ENCODE results near the gene GNAO1.

GNAO1 gene

DNA sequence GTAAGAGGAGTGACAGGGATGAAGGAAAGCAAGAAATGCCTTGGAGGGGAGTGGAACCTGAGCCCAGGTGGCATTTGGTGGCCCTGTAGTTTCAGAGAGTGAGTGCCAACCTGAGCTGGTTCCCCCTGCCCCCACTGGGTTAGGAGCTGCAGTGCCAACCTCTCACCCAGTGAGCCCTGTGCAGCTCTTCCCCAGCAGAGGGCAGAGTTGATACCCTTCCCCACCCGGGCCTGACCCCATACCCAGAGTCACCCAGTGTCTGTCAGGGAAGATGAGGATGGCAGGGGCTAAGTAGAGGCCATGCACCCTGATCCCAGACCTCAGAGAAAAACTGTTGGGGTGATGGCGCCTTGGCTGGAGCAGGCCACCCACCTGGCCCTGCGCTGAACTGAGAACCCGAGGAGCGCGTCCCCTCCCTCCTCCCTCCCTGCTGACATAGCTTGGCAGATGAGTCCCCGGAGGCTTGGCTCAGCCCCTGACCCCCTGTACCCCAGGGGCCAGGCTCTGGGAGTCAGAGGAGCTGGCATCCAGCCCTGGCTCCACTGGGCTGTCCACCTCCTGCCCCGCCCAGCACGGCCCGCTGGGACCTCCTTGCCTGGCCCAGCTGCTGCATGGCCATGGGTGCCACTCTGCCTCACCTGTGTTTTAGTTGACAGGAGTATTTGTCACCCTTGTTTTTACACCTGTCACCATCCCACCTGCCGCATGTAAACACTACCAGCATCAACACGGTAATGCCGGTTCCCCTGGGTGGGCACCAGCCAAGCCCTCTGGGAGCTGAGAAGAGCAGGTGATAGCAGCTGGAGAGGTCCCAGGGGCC lies 120.1 kb downstream of the GNAO1 start:
- Mint-ChIP-seq H3K36me3 (no peaks in the 10 kb centered on the region), H3K4me1 (no peaks in the 10 kb centered on the region), H3K27me3 (peaks cover 36% of the 10 kb centered on the region), H3K27ac (no peak overlapping the region), H3K4me3 (no peak overlapping the region), H3K9me3 (peaks cover 3% of the 10 kb centered on the region)
- ATAC-seq = peak; percentile 9

GRCh38 chr16:56312028-56312300 lies 120.7 kb downstream of the GNAO1 start:
- Mint-ChIP-seq H3K9me3 (peaks cover 3% of the 10 kb centered on the region), H3K4me3 (no peak overlapping the region), H3K4me1 (no peaks in the 10 kb centered on the region), H3K36me3 (no peaks in the 10 kb centered on the region), H3K27me3 (peaks cover 36% of the 10 kb centered on the region), H3K27ac (no peak overlapping the region)
- no peak for ATAC-seq

DNA sequence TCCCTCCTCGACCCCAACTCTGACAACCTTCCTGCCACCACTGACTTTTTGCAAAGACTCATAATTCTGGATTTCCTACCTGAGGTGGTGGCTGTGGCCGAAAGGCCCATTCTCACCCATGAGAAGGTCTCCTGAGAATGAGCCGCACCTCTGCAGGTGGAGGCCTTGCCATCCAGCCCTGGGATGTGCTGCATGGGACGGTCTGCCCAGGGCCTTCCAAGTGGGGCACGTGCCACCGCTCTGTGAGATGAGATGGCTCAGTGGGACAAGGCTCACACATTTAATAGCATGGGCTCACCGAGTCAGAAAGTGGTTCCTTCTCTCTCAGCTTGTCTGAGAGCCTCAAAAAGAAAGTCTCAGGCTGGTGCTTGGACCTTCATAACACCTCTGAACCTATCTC lies 121.3 kb downstream of the GNAO1 start:
- peaks cover 36% of the 10 kb centered on the region for H3K27me3 Mint-ChIP-seq
- no peaks in the 10 kb centered on the region for H3K4me1 Mint-ChIP-seq
- H3K27ac Mint-ChIP-seq = no peak overlapping the region
- H3K36me3 Mint-ChIP-seq = no peaks in the 10 kb centered on the region
- H3K9me3 Mint-ChIP-seq = peaks cover 3% of the 10 kb centered on the region
- ATAC-seq = no peak
- no peak overlapping the region for H3K4me3 Mint-ChIP-seq

DNA sequence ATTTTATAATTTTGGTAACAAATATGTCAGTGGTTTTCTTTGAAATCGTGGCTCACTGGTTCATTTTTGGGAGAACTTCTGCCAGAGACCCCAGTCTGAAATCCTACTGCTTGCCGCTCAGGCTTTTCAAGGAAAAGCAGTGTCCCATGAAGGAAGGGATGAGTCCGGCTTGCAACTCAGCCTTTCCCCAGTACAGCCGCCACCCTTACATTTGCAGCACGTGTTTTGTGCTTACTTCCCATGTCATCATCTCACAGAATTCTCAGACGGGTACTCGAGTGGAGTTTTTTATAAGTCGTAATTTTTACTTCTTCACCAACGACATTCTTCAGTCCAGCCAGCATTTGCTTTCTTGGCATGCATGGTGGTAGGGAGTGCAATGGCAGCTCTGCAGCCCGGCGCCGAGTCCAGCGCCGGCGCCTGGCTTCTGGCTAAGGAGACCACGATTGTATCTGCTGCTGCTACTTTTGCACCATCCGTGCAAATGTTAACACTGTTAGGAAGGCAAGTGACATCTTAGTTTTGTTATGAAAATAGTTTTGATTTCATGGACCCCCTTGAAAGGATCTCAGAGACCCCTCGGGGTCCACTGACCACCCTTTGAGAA lies 123.1 kb downstream of the GNAO1 start:
- no peak for ATAC-seq
- Mint-ChIP-seq H3K4me3 (no peak overlapping the region), H3K36me3 (no peaks in the 10 kb centered on the region), H3K9me3 (peaks cover 3% of the 10 kb centered on the region), H3K27ac (no peak overlapping the region), H3K4me1 (peaks cover 4% of the 10 kb centered on the region), H3K27me3 (peaks cover 22% of the 10 kb centered on the region)

DNA sequence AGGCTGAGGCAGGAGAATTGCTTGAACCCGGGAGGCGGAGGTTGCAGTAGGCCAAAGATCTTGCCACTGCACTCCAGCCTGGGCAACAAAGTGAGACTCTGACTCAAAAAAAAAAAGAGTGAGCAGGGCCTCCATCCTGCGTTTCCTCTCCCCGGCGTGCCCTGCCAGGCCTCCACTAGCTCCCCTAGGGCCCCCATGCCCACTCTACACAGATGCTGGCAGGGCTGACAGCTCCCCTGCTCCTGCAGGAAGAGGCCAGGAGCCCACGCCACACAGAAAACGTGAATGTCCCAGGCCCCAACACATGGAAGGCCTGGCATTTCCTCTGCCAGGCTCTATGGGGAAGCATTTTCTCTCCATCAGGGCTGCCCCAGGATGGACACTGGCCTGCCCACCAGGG lies 124.7 kb downstream of the GNAO1 start:
- peaks cover 20% of the 10 kb centered on the region for H3K27me3 Mint-ChIP-seq
- H3K9me3 Mint-ChIP-seq = no peaks in the 10 kb centered on the region
- no peak overlapping the region for H3K4me3 Mint-ChIP-seq
- H3K27ac Mint-ChIP-seq = no peak overlapping the region
- peaks cover 9% of the 10 kb centered on the region for H3K4me1 Mint-ChIP-seq
- ATAC-seq = no peak
- H3K36me3 Mint-ChIP-seq = no peaks in the 10 kb centered on the region

DNA sequence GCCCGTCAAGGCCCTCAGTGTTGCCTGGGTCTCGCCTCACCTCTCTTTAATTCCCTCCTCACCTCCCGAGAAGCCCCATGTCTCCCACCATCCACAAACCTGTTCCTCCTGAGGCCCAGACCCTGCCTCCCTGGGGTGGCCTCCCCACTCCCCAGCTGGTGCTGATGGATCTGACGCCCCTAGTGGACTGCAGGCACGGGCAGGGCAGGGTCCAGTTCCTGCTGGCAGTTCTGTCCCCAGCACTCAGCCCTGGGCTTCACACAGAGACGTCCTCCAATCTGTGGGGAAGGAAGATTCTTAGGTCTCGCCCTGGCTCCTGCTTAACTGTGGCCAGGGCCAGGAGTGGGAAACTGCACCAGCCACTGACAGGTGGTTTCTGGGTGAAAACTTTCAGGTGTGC lies 125.3 kb downstream of the GNAO1 start:
- no peak overlapping the region for H3K4me3 Mint-ChIP-seq
- no peaks in the 10 kb centered on the region for H3K36me3 Mint-ChIP-seq
- H3K9me3 Mint-ChIP-seq = no peaks in the 10 kb centered on the region
- peaks cover 20% of the 10 kb centered on the region for H3K27me3 Mint-ChIP-seq
- H3K4me1 Mint-ChIP-seq = peaks cover 11% of the 10 kb centered on the region
- ATAC-seq = no peak
- H3K27ac Mint-ChIP-seq = no peak overlapping the region

GRCh38 chr16:56317998-56318826 lies 126.9 kb downstream of the GNAO1 start:
- peak overlapping the region; percentile 36 for H3K27ac Mint-ChIP-seq

DNA sequence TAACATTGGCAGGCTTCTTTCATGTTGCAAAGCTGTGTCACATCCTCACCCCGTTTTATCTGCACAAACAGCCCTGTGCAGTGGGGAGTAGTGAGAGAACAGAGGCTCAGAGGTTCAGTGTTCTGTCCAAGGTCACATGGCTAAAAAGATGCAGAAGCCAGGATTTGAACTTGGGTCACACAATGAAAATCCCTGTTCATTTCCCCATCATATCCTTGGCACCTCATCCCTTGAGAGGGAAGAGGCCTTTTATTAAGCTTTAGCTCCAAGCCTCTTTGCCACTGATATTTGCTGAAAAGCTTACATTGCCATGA lies 127.5 kb downstream of the GNAO1 start:
- Mint-ChIP-seq H3K36me3 (no peaks in the 10 kb centered on the region), H3K4me3 (no peak overlapping the region), H3K27me3 (peaks cover 20% of the 10 kb centered on the region), H3K4me1 (peaks cover 11% of the 10 kb centered on the region), H3K9me3 (no peaks in the 10 kb centered on the region), H3K27ac (no peak overlapping the region)
- ATAC-seq = no peak

More at GRCh38 chr16:56317998-56318826, 126.9 kb downstream of the GNAO1 start:
- Mint-ChIP-seq H3K27me3 (peaks cover 20% of the 10 kb centered on the region), H3K4me3 (peak overlapping the region; percentile 45), H3K36me3 (no peaks in the 10 kb centered on the region), H3K4me1 (peaks cover 11% of the 10 kb centered on the region), H3K9me3 (no peaks in the 10 kb centered on the region)
- ATAC-seq = peak; percentile 89

GRCh38 chr16:56319376-56319775 lies 128.1 kb downstream of the GNAO1 start:
- peaks cover 20% of the 10 kb centered on the region for H3K27me3 Mint-ChIP-seq
- H3K27ac Mint-ChIP-seq = no peak overlapping the region
- no peak for ATAC-seq
- H3K9me3 Mint-ChIP-seq = no peaks in the 10 kb centered on the region
- no peak overlapping the region for H3K4me3 Mint-ChIP-seq
- peaks cover 11% of the 10 kb centered on the region for H3K4me1 Mint-ChIP-seq
- no peaks in the 10 kb centered on the region for H3K36me3 Mint-ChIP-seq

DNA sequence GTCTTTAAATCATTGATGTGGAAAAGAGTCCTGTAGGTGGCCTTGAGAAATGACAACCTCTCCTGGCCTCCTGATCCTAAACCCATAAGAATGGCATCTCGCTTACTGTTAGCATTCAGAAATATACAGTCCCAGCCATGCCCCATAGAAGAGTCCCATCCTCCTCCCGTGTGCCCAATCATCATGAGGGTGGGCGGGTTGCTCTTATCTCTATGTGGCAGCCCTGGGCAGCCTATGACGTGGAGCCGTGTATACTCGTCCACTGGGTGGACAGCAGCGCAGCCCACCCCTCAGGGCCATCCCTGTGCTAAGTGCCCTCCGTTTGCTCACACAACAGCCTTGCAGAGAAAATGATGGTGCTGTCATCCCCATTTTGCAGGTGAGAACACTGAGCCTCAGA lies 128.8 kb downstream of the GNAO1 start:
- Mint-ChIP-seq H3K4me3 (no peak overlapping the region), H3K27ac (no peak overlapping the region), H3K36me3 (no peaks in the 10 kb centered on the region), H3K27me3 (peaks cover 20% of the 10 kb centered on the region), H3K9me3 (no peaks in the 10 kb centered on the region), H3K4me1 (peaks cover 11% of the 10 kb centered on the region)
- no peak for ATAC-seq

DNA sequence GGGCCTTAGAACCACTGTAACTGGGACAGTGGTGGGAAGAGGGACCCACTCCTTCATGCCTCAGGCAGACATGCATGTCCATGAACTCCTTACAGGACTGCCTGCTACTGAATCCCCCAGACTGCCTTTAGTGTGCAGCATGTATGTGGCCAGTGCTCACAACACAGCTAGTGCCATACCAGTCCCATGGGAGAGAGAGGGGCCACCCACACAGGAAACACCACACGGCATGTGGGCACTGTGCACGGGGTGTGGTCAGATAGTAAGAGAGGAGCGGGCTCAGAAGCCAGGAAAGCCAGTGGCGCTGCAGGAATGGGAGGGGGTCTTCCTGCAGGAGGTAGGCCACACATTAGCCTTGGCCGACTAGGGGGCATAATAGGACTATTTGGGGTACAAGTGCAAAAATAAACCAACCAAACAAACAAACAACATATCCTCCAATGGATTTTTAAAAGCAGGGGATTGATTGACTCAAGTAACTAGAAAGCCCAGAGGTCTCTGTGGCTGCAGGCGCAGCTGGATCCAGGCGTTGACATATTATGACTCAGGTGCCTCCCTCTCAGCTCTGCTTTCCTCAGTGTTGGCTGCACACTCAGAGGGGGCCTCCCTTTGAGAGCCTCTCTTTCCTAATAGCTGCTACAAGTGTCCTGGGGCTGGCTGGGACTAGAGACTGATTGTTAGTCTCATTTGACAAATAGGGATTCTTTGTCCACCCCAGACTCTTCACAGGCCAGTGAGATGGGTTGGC lies 129.7 kb downstream of the GNAO1 start:
- Mint-ChIP-seq H3K4me1 (peaks cover 11% of the 10 kb centered on the region), H3K9me3 (no peaks in the 10 kb centered on the region), H3K27me3 (peaks cover 20% of the 10 kb centered on the region), H3K36me3 (no peaks in the 10 kb centered on the region), H3K27ac (no peak overlapping the region), H3K4me3 (no peak overlapping the region)
- no peak for ATAC-seq

GRCh38 chr16:56321571-56321970 lies 130.3 kb downstream of the GNAO1 start:
- H3K27me3 Mint-ChIP-seq = peaks cover 14% of the 10 kb centered on the region
- H3K27ac Mint-ChIP-seq = no peak overlapping the region
- no peak overlapping the region for H3K4me3 Mint-ChIP-seq
- peaks cover 11% of the 10 kb centered on the region for H3K4me1 Mint-ChIP-seq
- H3K36me3 Mint-ChIP-seq = no peaks in the 10 kb centered on the region
- no peak for ATAC-seq
- H3K9me3 Mint-ChIP-seq = no peaks in the 10 kb centered on the region

DNA sequence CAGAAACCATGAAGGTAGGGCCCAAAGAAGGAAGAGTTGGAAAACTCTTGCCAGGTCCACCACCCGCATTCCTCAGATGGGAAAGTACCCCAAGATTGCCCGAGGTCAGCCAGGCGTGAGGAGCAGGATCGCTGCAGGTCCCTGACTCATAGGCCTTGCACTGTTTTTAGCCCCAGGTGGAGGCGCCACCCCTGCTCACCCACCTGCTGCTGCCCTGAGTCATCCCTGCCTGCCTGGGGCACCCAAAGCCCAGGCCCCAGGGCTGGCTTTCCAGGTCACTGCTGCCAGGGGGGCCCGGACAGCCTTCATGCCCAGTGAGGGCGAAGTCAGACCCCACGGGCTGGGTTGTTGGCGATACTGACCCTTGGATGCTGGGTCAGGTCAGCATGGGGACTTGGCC lies 133.1 kb downstream of the GNAO1 start:
- no peak for ATAC-seq

DNA sequence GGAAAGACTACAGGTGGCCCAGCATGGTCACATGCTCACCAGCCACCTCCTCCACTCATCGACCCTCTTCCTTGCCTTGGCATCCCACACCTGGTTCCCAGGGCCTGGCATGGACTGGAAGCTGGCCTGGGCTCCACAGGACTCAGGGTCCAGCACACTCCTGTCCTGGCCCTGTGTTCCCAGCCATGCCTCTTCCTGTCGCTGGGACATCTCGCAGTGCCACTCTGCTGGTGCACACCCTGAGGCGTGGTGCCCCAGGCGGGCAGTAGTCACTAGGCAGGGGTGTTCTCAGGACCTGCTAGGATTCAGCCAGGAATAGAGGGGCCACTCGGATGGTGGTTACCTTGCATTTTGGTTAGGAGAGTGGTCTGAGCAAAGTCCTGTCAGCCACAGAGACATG lies 134.7 kb downstream of the GNAO1 start:
- Mint-ChIP-seq H3K4me3 (no peak overlapping the region), H3K36me3 (no peaks in the 10 kb centered on the region), H3K9me3 (no peaks in the 10 kb centered on the region), H3K27me3 (no peaks in the 10 kb centered on the region), H3K4me1 (peaks cover 2% of the 10 kb centered on the region), H3K27ac (no peak overlapping the region)
- ATAC-seq = no peak

More for the DNA sequence above, 133.1 kb downstream of the GNAO1 start:
- Mint-ChIP-seq H3K4me1 (peaks cover 6% of the 10 kb centered on the region), H3K4me3 (no peak overlapping the region), H3K27me3 (no peaks in the 10 kb centered on the region), H3K36me3 (no peaks in the 10 kb centered on the region), H3K27ac (no peak overlapping the region), H3K9me3 (no peaks in the 10 kb centered on the region)

All from stimulated activated memory B cell treated with anti-CD40 and anti-IgM and Interleukin-4, amounts not matched to agents 10 μg/mL and 1 μg/mL and 100 μg/mL, for 72 hours (primary cell).